Measurements from ENCODE around the gene KLRC4. TPM values are rescaled to one million over a fixed set of nuclear protein-coding genes. Genes with fewer than 3 reads are reported as not detected.

The KLRC4 gene
- polyA plus RNA-seq, 1 of the 3 experiments (the other 2 are of a cell fraction) = not detected

DNA sequence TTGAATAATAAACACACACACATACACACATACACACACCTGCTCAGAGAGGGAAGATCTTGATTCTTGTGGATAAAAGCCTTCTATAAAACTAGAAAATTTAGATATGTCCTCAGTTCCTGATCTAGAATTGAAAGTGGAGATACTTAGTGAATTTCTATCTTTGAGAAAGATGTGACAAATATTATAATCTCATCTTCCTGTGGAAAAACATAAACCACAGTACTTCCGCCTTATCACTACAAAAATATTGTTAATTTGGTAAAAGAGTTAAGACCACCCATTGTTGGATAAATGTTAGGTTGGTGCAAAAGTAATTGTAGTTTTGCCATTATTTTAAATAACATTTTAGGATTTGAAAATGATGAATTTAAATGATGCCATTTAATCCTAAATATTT, 19.7 kb downstream of the KLRC4 start, which contains the start of gene KLRK1:
Gene KLRK1, minus strand, starts transcription at position 138 of the 400 bp plus-strand sequence. CDS start 1,231 bp downstream, outside the sequence.
- no peaks in the 10 kb centered on the region for H3K9me3 ChIP-seq
- 14% methylated on average over 1 of the region's 1 CpG for WGBS (ENCODE audit: low lambda C conversion rate)
- no peak within 1 kb of the TSS for H3K4me3 ChIP-seq (ENCODE audit: low read depth in 2 of 2, low read length in 1 of 2)
- no peak for DNase-seq
- H2AFZ ChIP-seq (ENCODE audit: low read depth) = no peak within 1 kb of the TSS
- H3K4me2 ChIP-seq = no peak within 1 kb of the TSS
- H3K36me3 ChIP-seq (replicated peaks in 1 of 2; ENCODE audit: control insufficient read depth in 1 of 2, insufficient read depth in 2 of 2, low read length in 1 of 2) = no peaks in the 10 kb centered on the region
- H3K9ac ChIP-seq = no peak within 1 kb of the TSS
- H3F3A ChIP-seq (replicated peaks; ENCODE audit: insufficient read depth) = no peaks in the 10 kb centered on the region
- no peaks in the 10 kb centered on the region for H3K79me2 ChIP-seq (ENCODE audit: insufficient read depth)
- H4K20me1 ChIP-seq (ENCODE audit: insufficient read depth) = no peaks in the 10 kb centered on the region
- POLR2A ChIA-PET = no interaction called here
- H3K4me1 ChIP-seq (ENCODE audit: control insufficient read depth in 1 of 2, insufficient read depth in 2 of 2, low read depth in 1 of 2, low read length in 1 of 2) = no peaks in the 10 kb centered on the region
- CTCF ChIA-PET = no interaction called here
- no peak within 1 kb of the TSS for H3K27ac ChIP-seq (ENCODE audit: low read depth in 2 of 2, low read length in 1 of 2)
- no peaks in the 10 kb centered on the region; the same call in 1 of the 2 replicates for H3K27me3 ChIP-seq (ENCODE audit: insufficient read depth)
- TF ChIP-seq MEF2A (IDR thresholded peaks at IDR 0.05; ENCODE audit: borderline replicate concordance, low read depth) = no peak
- TF ChIP-seq FOXJ3 (CRISPR knock-in tag; IDR thresholded peaks at IDR 0.05) = no peak
- no peak for TF ChIP-seq EZH2phosphoT487 (IDR thresholded peaks at IDR 0.05; ENCODE audit: borderline replicate concordance, low read depth)
- TF ChIP-seq USF1 (IDR thresholded peaks at IDR 0.05; ENCODE audit: borderline replicate concordance, low read depth) = no peak
- TF ChIP-seq POLR2AphosphoS5 (IDR thresholded peaks at IDR 0.05; ENCODE audit: low read depth, low read length) = no peak
- no peak for TF ChIP-seq JUND (IDR thresholded peaks at IDR 0.05)
- TF ChIP-seq FOXM1 (IDR thresholded peaks at IDR 0.05; ENCODE audit: low read depth) = no peak
- no peak for TF ChIP-seq SMC3 (IDR thresholded peaks at IDR 0.05; ENCODE audit: low read depth, low read length)
- TF ChIP-seq NFIC (IDR thresholded peaks at IDR 0.05; ENCODE audit: borderline replicate concordance) = no peak
- TF ChIP-seq MAX (IDR thresholded peaks at IDR 0.05; ENCODE audit: low read depth) = no peak
- H3K9me2 ChIP-seq = no peaks in the 10 kb centered on the region

GRCh38 chr12:10388624-10389413, 20.7 kb downstream of the KLRC4 start:
- DNase-seq = no peak
- CTCF ChIA-PET = no interaction called here
- Histone ChIP-seq H3K79me2 (ENCODE audit: insufficient read depth) (no peaks in the 10 kb centered on the region), H4K20me1 (ENCODE audit: insufficient read depth) (no peaks in the 10 kb centered on the region), H3K27me3 (ENCODE audit: insufficient read depth) (no peaks in the 10 kb centered on the region; the same call in 1 of the 2 replicates), H3K27ac (ENCODE audit: low read depth in 2 of 2, low read length in 1 of 2) (no peak overlapping the region), H3K4me1 (ENCODE audit: control insufficient read depth in 1 of 2, insufficient read depth in 2 of 2, low read depth in 1 of 2, low read length in 1 of 2) (no peaks in the 10 kb centered on the region), H3K9me2 (no peaks in the 10 kb centered on the region), H3K4me2 (no peak overlapping the region), H3K9ac (no peak overlapping the region), H3K9me3 (no peaks in the 10 kb centered on the region), H3K4me3 (ENCODE audit: low read depth in 2 of 2, low read length in 1 of 2) (no peak overlapping the region), H3F3A (replicated peaks; ENCODE audit: insufficient read depth) (no peaks in the 10 kb centered on the region), H3K36me3 (replicated peaks in 1 of 2; ENCODE audit: control insufficient read depth in 1 of 2, insufficient read depth in 2 of 2, low read length in 1 of 2) (no peaks in the 10 kb centered on the region), H2AFZ (ENCODE audit: low read depth) (no peak overlapping the region)
- 23% methylated on average over 9 of the region's 9 CpGs for WGBS (ENCODE audit: low lambda C conversion rate)
- TF ChIP-seq FOXJ3 (CRISPR knock-in tag; IDR thresholded peaks at IDR 0.05) (no peak), POLR2AphosphoS5 (IDR thresholded peaks at IDR 0.05; ENCODE audit: low read depth, low read length) (no peak), NFIC (IDR thresholded peaks at IDR 0.05; ENCODE audit: borderline replicate concordance) (no peak), CTCF (IDR thresholded peaks at IDR 0.05) (no peak), YY1 (IDR thresholded peaks at IDR 0.05; ENCODE audit: low read depth) (no peak), GABPA (IDR thresholded peaks at IDR 0.05; ENCODE audit: low read depth) (no peak), TCF12 (IDR thresholded peaks at IDR 0.05) (no peak), MEF2A (IDR thresholded peaks at IDR 0.05; ENCODE audit: borderline replicate concordance, low read depth) (no peak), IRF3 (IDR thresholded peaks at IDR 0.05; ENCODE audit: low read depth, low read length) (no peak), RAD21 (IDR thresholded peaks at IDR 0.05; ENCODE audit: low read length) (no peak), RXRA (IDR thresholded peaks at IDR 0.05; ENCODE audit: borderline replicate concordance, low read depth) (no peak), TEAD4 (IDR thresholded peaks at IDR 0.05; ENCODE audit: borderline replicate concordance, insufficient read depth) (no peak), ELF1 (IDR thresholded peaks at IDR 0.05) (no peak), MXI1 (IDR thresholded peaks at IDR 0.05; ENCODE audit: low read depth, low read length) (no peak), NRF1 (IDR thresholded peaks at IDR 0.05; ENCODE audit: low read depth, low read length) (no peak), JUND (IDR thresholded peaks at IDR 0.05) (no peak), RFX5 (IDR thresholded peaks at IDR 0.05; ENCODE audit: low read length) (no peak), SMC3 (IDR thresholded peaks at IDR 0.05; ENCODE audit: low read depth, low read length) (no peak), MAX (IDR thresholded peaks at IDR 0.05; ENCODE audit: low read depth) (no peak)
- POLR2A ChIA-PET = no interaction called here
